Left ventricle myocardium superior (tissue), 1 donor: ENCODE data around the gene PTPRN2. TPM values are rescaled to one million over a fixed set of nuclear protein-coding genes. Genes with fewer than 3 reads are reported as not detected.

Source experiments
- ATAC-seq: fragments of 200-7000 bp; cut with Tn5 transposase; one replicate; pipeline ENCODE4 v1.9.1; 2020; ENCODE audit warnings: mild to moderate bottlenecking, moderate library complexity
- DNase-seq: peaks from one replicate; pipeline ENCODE4 v3.0.0-alpha.2; 2020
- intact Hi-C: fragments of 100-400 bp; cut with micrococcal nuclease; formaldehyde crosslinking; loops from one replicate; pipeline ENCODE4 v1.11.0; 2022
- total RNA-seq: library from RNA; stranded (reverse); fragmentation: NEBNext Ultra II Directional; extraction: Animal tissue kit (Norgen Biotek cat#: 25700); gene quantifications from one replicate; pipeline ENCODE4 v1.2.1, GENCODE V29; 2021
- donor health status: DM: no; HTN: yes; CAD: no; lungs with severe emphysema.

Gene PTPRN2
- total RNA-seq, 1 donor from 2014 or later = 1.3 TPM

GRCh38 chr7:157832006-157832405 lies 755.6 kb downstream of the PTPRN2 start:
- DNase-seq = no peak
- ATAC-seq = no peak
- intact Hi-C loops = no loop called here

- no peak for ATAC-seq
- intact Hi-C loops = no loop called here
- DNase-seq = no peak
Observed at GRCh38 chr7:157831143-157831905, 756.3 kb downstream of the PTPRN2 start.

- ATAC-seq = no peak
- no peak for DNase-seq
- intact Hi-C loops = no loop called here
Observed at GRCh38 chr7:157830331-157830730, 757.3 kb downstream of the PTPRN2 start.

GRCh38 chr7:157829491-157829890 lies 758.1 kb downstream of the PTPRN2 start:
- ATAC-seq = no peak
- intact Hi-C loops = no loop called here

GRCh38 chr7:157828881-157829280 lies 758.7 kb downstream of the PTPRN2 start:
- ATAC-seq = no peak
- intact Hi-C loops = no loop called here
- DNase-seq = no peak

More at GRCh38 chr7:157829491-157829890, 758.1 kb downstream of the PTPRN2 start:
- DNase-seq = no peak

- ATAC-seq (no peak), DNase-seq (no peak)
- intact Hi-C loops = no loop called here
Observed at GRCh38 chr7:157828190-157828589, 759.4 kb downstream of the PTPRN2 start.

- ATAC-seq = no peak
- intact Hi-C loops = no loop called here
- DNase-seq = no peak
Observed at GRCh38 chr7:157827863-157828160, 759.8 kb downstream of the PTPRN2 start.

- intact Hi-C loops = no loop called here
- no peak for DNase-seq
- ATAC-seq = no peak
Observed at GRCh38 chr7:157827045-157827862, 760.4 kb downstream of the PTPRN2 start.

- no peak for ATAC-seq
- intact Hi-C loops = no loop called here
- DNase-seq = no peak
Observed at GRCh38 chr7:157826566-157826965, 761.1 kb downstream of the PTPRN2 start.

- DNase-seq (no peak), ATAC-seq (no peak)
Observed at GRCh38 chr7:157825325-157825724, 762.3 kb downstream of the PTPRN2 start.

GRCh38 chr7:157824819-157825121 lies 762.9 kb downstream of the PTPRN2 start:
- intact Hi-C loops = no loop called here
- no peak for ATAC-seq
- DNase-seq = no peak

More at GRCh38 chr7:157825325-157825724, 762.3 kb downstream of the PTPRN2 start:
- intact Hi-C loops = no loop called here

- intact Hi-C loops = no loop called here
- DNase-seq (no peak), ATAC-seq (no peak)
Observed at GRCh38 chr7:157824011-157824818, 763.4 kb downstream of the PTPRN2 start.

- DNase-seq (no peak), ATAC-seq (no peak)
- intact Hi-C loops = no loop called here
Observed at GRCh38 chr7:157822688-157823031, 765.0 kb downstream of the PTPRN2 start.

GRCh38 chr7:157821959-157822687 lies 765.5 kb downstream of the PTPRN2 start:
- intact Hi-C loops = no loop called here
- ATAC-seq = no peak
- DNase-seq = no peak

GRCh38 chr7:157820796-157821195 lies 766.8 kb downstream of the PTPRN2 start:
- intact Hi-C loops = no loop called here
- ATAC-seq = no peak
- no peak for DNase-seq

GRCh38 chr7:157819455-157819807 lies 768.2 kb downstream of the PTPRN2 start:
- intact Hi-C loops = no loop called here
- DNase-seq = no peak
- no peak for ATAC-seq

GRCh38 chr7:157818701-157819454 lies 768.7 kb downstream of the PTPRN2 start:
- intact Hi-C loops = no loop called here
- no peak for DNase-seq
- ATAC-seq = no peak

- intact Hi-C loops = no loop called here
- ATAC-seq (no peak), DNase-seq (no peak)
Observed at GRCh38 chr7:157817944-157818700, 769.5 kb downstream of the PTPRN2 start.
